ENCODE measurements around the gene SMYD3. TPM values are rescaled to one million over a fixed set of nuclear protein-coding genes. Genes with fewer than 3 reads are reported as not detected.

SMYD3 gene
- total RNA-seq, 1 experiment from 2014 or later: 17.4 TPM

DNA sequence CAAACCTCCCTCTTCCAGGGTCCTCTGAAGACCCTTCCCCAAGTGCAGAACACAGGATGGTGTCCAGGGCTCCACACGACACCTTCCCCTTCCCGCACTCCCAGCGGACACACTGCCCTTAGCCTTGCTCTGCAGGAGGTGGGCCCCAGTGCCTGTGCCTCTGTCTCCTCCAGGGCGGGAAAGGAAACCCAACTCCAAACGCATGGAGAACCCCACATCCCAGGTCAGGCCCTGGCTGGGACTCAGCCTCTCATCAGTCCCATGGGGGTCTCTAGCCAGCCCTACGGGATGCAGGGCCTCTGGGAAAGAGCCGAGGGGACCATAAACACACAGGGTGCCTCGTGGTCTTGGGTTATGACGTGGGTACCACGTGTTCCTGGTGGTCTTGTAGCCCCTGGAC is 5.6 kb upstream of the SMYD3 start:
- H3K4me3 ChIP-seq (ENCODE audit: low read depth in 2 of 2, low read length in 2 of 2): no peak overlapping the region
- DNase-seq (ENCODE audit: low read depth, low spot score) (no peak), ATAC-seq (no peak)
- no peaks in the 10 kb centered on the region for H3K27me3 ChIP-seq (ENCODE audit: control insufficient read depth, insufficient read depth, low read length)
- no peak overlapping the region for H3K27ac ChIP-seq (ENCODE audit: low read length)
- intact Hi-C loops (cut with micrococcal nuclease; ENCODE audit: unreplicated experiment): no loop called here
- ChIA-PET POLR2A (no interaction called here), CTCF (no interaction called here)
- no peaks in the 10 kb centered on the region for H3K4me1 ChIP-seq (ENCODE audit: control insufficient read depth, insufficient read depth, low read length)
- in situ Hi-C loops (cut with HindIII; ENCODE audit: low pct_unique_long_range_greater_than_20kb, low sequenced_read_pairs): no loop called here
- BruUV-seq (replicated peaks): no TSS peak
- TF ChIP-seq, protein P1, sequence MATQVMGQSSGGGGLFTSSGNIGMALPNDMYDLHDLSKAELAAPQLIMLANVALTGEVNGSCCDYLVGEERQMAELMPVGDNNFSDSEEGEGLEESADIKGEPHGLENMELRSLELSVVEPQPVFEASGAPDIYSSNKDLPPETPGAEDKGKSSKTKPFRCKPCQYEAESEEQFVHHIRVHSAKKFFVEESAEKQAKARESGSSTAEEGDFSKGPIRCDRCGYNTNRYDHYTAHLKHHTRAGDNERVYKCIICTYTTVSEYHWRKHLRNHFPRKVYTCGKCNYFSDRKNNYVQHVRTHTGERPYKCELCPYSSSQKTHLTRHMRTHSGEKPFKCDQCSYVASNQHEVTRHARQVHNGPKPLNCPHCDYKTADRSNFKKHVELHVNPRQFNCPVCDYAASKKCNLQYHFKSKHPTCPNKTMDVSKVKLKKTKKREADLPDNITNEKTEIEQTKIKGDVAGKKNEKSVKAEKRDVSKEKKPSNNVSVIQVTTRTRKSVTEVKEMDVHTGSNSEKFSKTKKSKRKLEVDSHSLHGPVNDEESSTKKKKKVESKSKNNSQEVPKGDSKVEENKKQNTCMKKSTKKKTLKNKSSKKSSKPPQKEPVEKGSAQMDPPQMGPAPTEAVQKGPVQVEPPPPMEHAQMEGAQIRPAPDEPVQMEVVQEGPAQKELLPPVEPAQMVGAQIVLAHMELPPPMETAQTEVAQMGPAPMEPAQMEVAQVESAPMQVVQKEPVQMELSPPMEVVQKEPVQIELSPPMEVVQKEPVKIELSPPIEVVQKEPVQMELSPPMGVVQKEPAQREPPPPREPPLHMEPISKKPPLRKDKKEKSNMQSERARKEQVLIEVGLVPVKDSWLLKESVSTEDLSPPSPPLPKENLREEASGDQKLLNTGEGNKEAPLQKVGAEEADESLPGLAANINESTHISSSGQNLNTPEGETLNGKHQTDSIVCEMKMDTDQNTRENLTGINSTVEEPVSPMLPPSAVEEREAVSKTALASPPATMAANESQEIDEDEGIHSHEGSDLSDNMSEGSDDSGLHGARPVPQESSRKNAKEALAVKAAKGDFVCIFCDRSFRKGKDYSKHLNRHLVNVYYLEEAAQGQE (IDR thresholded peaks at IDR 0.05; ENCODE audit: insufficient read depth in 1 of 2, low read depth in 2 of 2, low read length in 1 of 2): no peak
- no peak for TF ChIP-seq TCF7L2 (IDR thresholded peaks at IDR 0.05; ENCODE audit: low read depth, low read length)
- no peak for TF ChIP-seq POLR2AphosphoS5 (IDR thresholded peaks at IDR 0.05; ENCODE audit: low read depth, low read length)
- TF ChIP-seq, protein P2, sequence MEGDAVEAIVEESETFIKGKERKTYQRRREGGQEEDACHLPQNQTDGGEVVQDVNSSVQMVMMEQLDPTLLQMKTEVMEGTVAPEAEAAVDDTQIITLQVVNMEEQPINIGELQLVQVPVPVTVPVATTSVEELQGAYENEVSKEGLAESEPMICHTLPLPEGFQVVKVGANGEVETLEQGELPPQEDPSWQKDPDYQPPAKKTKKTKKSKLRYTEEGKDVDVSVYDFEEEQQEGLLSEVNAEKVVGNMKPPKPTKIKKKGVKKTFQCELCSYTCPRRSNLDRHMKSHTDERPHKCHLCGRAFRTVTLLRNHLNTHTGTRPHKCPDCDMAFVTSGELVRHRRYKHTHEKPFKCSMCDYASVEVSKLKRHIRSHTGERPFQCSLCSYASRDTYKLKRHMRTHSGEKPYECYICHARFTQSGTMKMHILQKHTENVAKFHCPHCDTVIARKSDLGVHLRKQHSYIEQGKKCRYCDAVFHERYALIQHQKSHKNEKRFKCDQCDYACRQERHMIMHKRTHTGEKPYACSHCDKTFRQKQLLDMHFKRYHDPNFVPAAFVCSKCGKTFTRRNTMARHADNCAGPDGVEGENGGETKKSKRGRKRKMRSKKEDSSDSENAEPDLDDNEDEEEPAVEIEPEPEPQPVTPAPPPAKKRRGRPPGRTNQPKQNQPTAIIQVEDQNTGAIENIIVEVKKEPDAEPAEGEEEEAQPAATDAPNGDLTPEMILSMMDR (IDR thresholded peaks at IDR 0.05): no peak
- no peak for TF ChIP-seq SIN3A (IDR thresholded peaks at IDR 0.05; ENCODE audit: borderline replicate concordance, insufficient read depth, low read depth, low read length)
- peaks cover 4% of the 10 kb centered on the region; the same call in 1 of the 2 replicates for H3K9me3 ChIP-seq (ENCODE audit: control insufficient read depth, insufficient read depth, low read depth, low read length)
- H3K36me3 ChIP-seq (ENCODE audit: control insufficient read depth, insufficient read depth, low read length): no peaks in the 10 kb centered on the region

DNA sequence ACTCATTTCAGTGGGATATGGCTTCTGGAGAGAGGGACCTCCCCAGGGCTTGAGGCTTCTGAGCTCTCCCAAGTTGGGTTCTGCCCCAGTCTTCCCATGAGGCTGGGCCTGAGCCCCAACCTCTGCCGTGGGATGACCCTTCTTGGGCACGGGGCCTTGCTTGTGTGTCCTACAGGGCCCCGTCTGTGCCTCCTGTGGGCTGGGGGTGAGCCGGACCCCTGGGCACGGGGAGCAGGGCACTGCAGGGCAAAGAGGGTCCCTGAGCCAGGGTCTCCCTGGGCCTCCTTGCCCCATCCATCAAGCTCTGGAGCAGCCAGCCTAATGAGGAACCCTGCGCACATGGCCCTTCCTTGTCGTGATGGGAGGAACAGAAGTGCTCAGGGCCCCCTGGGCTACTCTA is 5.2 kb upstream of the SMYD3 start:
- POLR2A ChIA-PET: no interaction called here
- DNase-seq (ENCODE audit: low read depth, low spot score): no peak
- Histone ChIP-seq H3K36me3 (ENCODE audit: control insufficient read depth, insufficient read depth, low read length) (no peaks in the 10 kb centered on the region), H3K4me3 (ENCODE audit: low read depth in 2 of 2, low read length in 2 of 2) (no peak overlapping the region), H3K4me1 (ENCODE audit: control insufficient read depth, insufficient read depth, low read length) (no peaks in the 10 kb centered on the region), H3K9me3 (ENCODE audit: control insufficient read depth, insufficient read depth, low read depth, low read length) (peaks cover 4% of the 10 kb centered on the region; the same call in 1 of the 2 replicates), H3K27me3 (ENCODE audit: control insufficient read depth, insufficient read depth, low read length) (no peaks in the 10 kb centered on the region), H3K27ac (ENCODE audit: low read length) (no peak overlapping the region)
- TF ChIP-seq, protein P2 (IDR thresholded peaks at IDR 0.05): no peak
- TF ChIP-seq SIN3A (IDR thresholded peaks at IDR 0.05; ENCODE audit: borderline replicate concordance, insufficient read depth, low read depth, low read length) (no peak), TCF7L2 (IDR thresholded peaks at IDR 0.05; ENCODE audit: low read depth, low read length) (no peak), POLR2AphosphoS5 (IDR thresholded peaks at IDR 0.05; ENCODE audit: low read depth, low read length) (no peak)
- TF ChIP-seq, protein P1 (IDR thresholded peaks at IDR 0.05; ENCODE audit: insufficient read depth in 1 of 2, low read depth in 2 of 2, low read length in 1 of 2): no peak
- in situ Hi-C loops (cut with HindIII; ENCODE audit: low pct_unique_long_range_greater_than_20kb, low sequenced_read_pairs): no loop called here
- intact Hi-C loops (cut with micrococcal nuclease; ENCODE audit: unreplicated experiment): no loop called here
- no peak for ATAC-seq
- CTCF ChIA-PET: no interaction called here
- no TSS peak for BruUV-seq (replicated peaks)

Data from Panc1 (cell line).